ENCODE results near the gene PCNT. TPM values are rescaled to one million over a fixed set of nuclear protein-coding genes. Genes with fewer than 3 reads are reported as not detected.
A peak's percentile ranks its signal among the peaks of the same experiment; 100 is the strongest.

PCNT gene
- total RNA-seq, 2 experiments from 2014 or later: 54.4 to 55.5 TPM

DNA sequence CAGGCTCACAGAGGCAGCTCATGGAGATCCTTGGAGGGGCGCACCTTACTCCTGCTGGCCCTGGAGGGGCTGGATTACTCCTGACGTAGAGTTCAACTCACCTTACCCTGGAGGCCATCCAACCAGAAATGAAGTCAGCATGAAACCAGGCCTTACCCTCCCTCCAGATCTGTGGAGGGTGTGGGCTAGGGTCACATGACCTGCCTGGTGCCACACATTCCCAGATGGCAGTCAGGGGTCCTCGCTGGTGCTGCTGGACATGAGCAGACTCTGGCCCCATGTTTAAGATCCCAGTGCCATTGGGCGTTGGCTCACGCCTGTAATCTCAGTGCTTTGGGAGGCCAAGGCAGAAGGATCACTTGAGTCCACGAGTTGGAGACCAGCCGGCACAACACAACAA is 4.8 kb upstream of the PCNT start:
- no peaks in the 10 kb centered on the region for H3K9me3 Mint-ChIP-seq
- CTCF ChIA-PET: no interaction called here
- H3K27me3 ChIP-seq (ENCODE audit: control insufficient read depth in 1 of 2, insufficient read depth in 2 of 2, low read length in 2 of 2): no peaks in the 10 kb centered on the region
- no peaks in the 10 kb centered on the region for H3K36me3 ChIP-seq (ENCODE audit: insufficient read depth, low read length)
- no peak overlapping the region for H3K4me3 Mint-ChIP-seq
- no peaks in the 10 kb centered on the region for H3K27me3 Mint-ChIP-seq
- H3K9me3 ChIP-seq (ENCODE audit: control insufficient read depth in 1 of 2, insufficient read depth in 1 of 2, low read length in 2 of 2): no peaks in the 10 kb centered on the region
- no peak overlapping the region for H3K27ac Mint-ChIP-seq
- ATAC-seq (ENCODE audit: poor library complexity): no peak
- DNase-seq: no peak
- peaks cover 28% of the 10 kb centered on the region for H3K4me1 Mint-ChIP-seq (ENCODE audit: low read depth)
- H3K4me1 ChIP-seq (ENCODE audit: insufficient read depth, low read length): peaks cover 20% of the 10 kb centered on the region
- intact Hi-C loops (cut with DNase I, micrococcal nuclease): no loop called here
- H3K36me3 Mint-ChIP-seq (ENCODE audit: low read depth): peaks cover 5% of the 10 kb centered on the region
- TF ChIP-seq CTCF (IDR thresholded peaks at IDR 0.05): no peak
- H3K27ac ChIP-seq (ENCODE audit: low read depth in 1 of 2, low read length in 2 of 2): no peak overlapping the region
- POLR2A ChIA-PET: no interaction called here
- H3K4me3 ChIP-seq (ENCODE audit: low read length): no peak overlapping the region

GRCh38 chr21:46320331-46320801 is 3.6 kb upstream of the PCNT start:
- Histone ChIP-seq H3K4me3 (ENCODE audit: low read length) (no peak overlapping the region), H3K27ac (ENCODE audit: low read depth in 1 of 2, low read length in 2 of 2) (no peak overlapping the region), H3K27me3 (ENCODE audit: control insufficient read depth in 1 of 2, insufficient read depth in 2 of 2, low read length in 2 of 2) (no peaks in the 10 kb centered on the region), H3K9me3 (ENCODE audit: control insufficient read depth in 1 of 2, insufficient read depth in 1 of 2, low read length in 2 of 2) (no peaks in the 10 kb centered on the region), H3K4me1 (ENCODE audit: insufficient read depth, low read length) (peaks cover 24% of the 10 kb centered on the region), H3K36me3 (ENCODE audit: insufficient read depth, low read length) (no peaks in the 10 kb centered on the region)
- peak overlapping the region; percentile 4 for H3K4me3 Mint-ChIP-seq
- no peak for ATAC-seq (ENCODE audit: poor library complexity)
- ChIA-PET POLR2A (no interaction called here), CTCF (no interaction called here)
- H3K27ac Mint-ChIP-seq: no peak overlapping the region
- intact Hi-C loops (cut with DNase I, micrococcal nuclease): loop anchor here (5.0 to 10.0 kb wide), 5 partner anchors 33 to 1036 kb away; partner anchors contain the start of genes MCM3AP (in 1 of the 2), PCBP3 (in 1 of the 2), POFUT2 (in 1 of the 2) and YBEY (in 1 of the 2)
- H3K4me1 Mint-ChIP-seq (ENCODE audit: low read depth): peaks cover 30% of the 10 kb centered on the region
- DNase-seq: no peak
- H3K36me3 Mint-ChIP-seq (ENCODE audit: low read depth): peaks cover 10% of the 10 kb centered on the region
- TF ChIP-seq CTCF (IDR thresholded peaks at IDR 0.05): no peak
- H3K27me3 Mint-ChIP-seq: no peaks in the 10 kb centered on the region
- H3K9me3 Mint-ChIP-seq: no peaks in the 10 kb centered on the region

- no peaks in the 10 kb centered on the region for H3K27me3 Mint-ChIP-seq
Measured at GRCh38 chr21:46322351-46323226, 1.4 kb upstream of the PCNT start.

More at GRCh38 chr21:46322351-46323226, 1.4 kb upstream of the PCNT start:
- Histone ChIP-seq H3K36me3 (ENCODE audit: insufficient read depth, low read length) (no peaks in the 10 kb centered on the region), H3K4me3 (ENCODE audit: low read length) (peak overlapping the region; percentile 96), H3K27ac (ENCODE audit: low read depth in 1 of 2, low read length in 2 of 2) (no peak overlapping the region), H3K4me1 (ENCODE audit: insufficient read depth, low read length) (peaks cover 28% of the 10 kb centered on the region), H3K27me3 (ENCODE audit: control insufficient read depth in 1 of 2, insufficient read depth in 2 of 2, low read length in 2 of 2) (no peaks in the 10 kb centered on the region), H3K9me3 (ENCODE audit: control insufficient read depth in 1 of 2, insufficient read depth in 1 of 2, low read length in 2 of 2) (no peaks in the 10 kb centered on the region)
- POLR2A ChIA-PET: interaction anchor here (0.9 kb wide), 1 partner anchor 313 kb away, joined by 3 read pairs; the partner anchor contains the start of gene PRMT2
- peak overlapping the region; percentile 99 for H3K27ac Mint-ChIP-seq
- H3K36me3 Mint-ChIP-seq (ENCODE audit: low read depth): peaks cover 26% of the 10 kb centered on the region
- TF ChIP-seq CTCF (IDR thresholded peaks at IDR 0.05): no peak
- H3K9me3 Mint-ChIP-seq: no peaks in the 10 kb centered on the region
- ATAC-seq (ENCODE audit: poor library complexity) (no peak), DNase-seq (peak in 2 of 14 experiments; percentile 10 to 20)
- intact Hi-C loops (cut with DNase I, micrococcal nuclease): loop anchor here (1.0 to 10.0 kb wide), 8 partner anchors 35 to 1038 kb away; partner anchors contain the start of genes YBEY (in 2 of the 2), DIP2A (in 1 of the 2), MCM3AP (in 1 of the 2) and PCBP3 (in 1 of the 2)
- peak overlapping the region; percentile 96 for H3K4me3 Mint-ChIP-seq
- CTCF ChIA-PET: interaction anchor here (1.0 kb wide), 1 partner anchor 179 kb away, joined by 3 read pairs; no protein-coding TSS in a partner anchor
- H3K4me1 Mint-ChIP-seq (ENCODE audit: low read depth): peaks cover 39% of the 10 kb centered on the region
